HUES64 (cell line): ENCODE data around the gene CNGB1. TPM values are rescaled to one million over a fixed set of nuclear protein-coding genes. Genes with fewer than 3 reads are reported as not detected.
"Not testable (repeated sequence)": the region's sequence is repeated elsewhere in the genome, so short reads cannot be mapped to it uniquely, and the experiment has no call there.

Experiments
- H3K27ac ChIP-seq: 2 replicates; pipeline ENCODE4 v1.7.0; 2013; ENCODE audit warnings: low read depth, low read length, inconsistent platforms
- H3K27me3 ChIP-seq: 2 replicates; pipeline ENCODE4 v1.6.1; 2013; ENCODE audit warnings: mild to moderate bottlenecking, low read length; ENCODE audit not compliant: insufficient read depth
- H3K36me3 ChIP-seq: 2 replicates; pipeline ENCODE4 v1.6.1; 2013; ENCODE audit warnings: mild to moderate bottlenecking, low read length; ENCODE audit not compliant: insufficient read depth
- H3K4me1 ChIP-seq: 2 replicates; pipeline ENCODE4 v1.6.1; 2013; ENCODE audit warnings: mild to moderate bottlenecking, low read length, moderate library complexity; ENCODE audit not compliant: insufficient read depth
- H3K4me3 ChIP-seq: 2 replicates; pipeline ENCODE4 v1.5.1; 2013; ENCODE audit warnings: mild to moderate bottlenecking, low read length, moderate library complexity
- H3K9ac ChIP-seq: 2 replicates; pipeline ENCODE4 v1.6.1; 2013; ENCODE audit warnings: mild to moderate bottlenecking, low read depth, low read length
- H3K9me3 ChIP-seq: 2 replicates; pipeline ENCODE4 v1.6.1; 2013; ENCODE audit warnings: low read depth, low read length; ENCODE audit not compliant: insufficient read depth
- WGBS: fragments of 150-250, 120-280 bp; methylation state at CpG from one replicate; pipeline ENCODE4 v1.1.7; 2013; ENCODE audit warnings: missing lambda C conversion rate; 5-methylcytosine and 5-hydroxymethylcytosine counted together
- polyA plus RNA-seq, 2 experiments: library from polyadenylated mRNA; stranded (reverse); fragments of 50-300 nt; gene quantifications; one replicate each; pipeline ENCODE4 v1.2.3, GENCODE V29; 2013

CNGB1 gene
- not detected for polyA plus RNA-seq (2013, experiment 1 of 2)
- not detected for polyA plus RNA-seq (2013, experiment 2 of 2)

- Histone ChIP-seq H3K9me3 (no peaks in the 10 kb centered on the region), H3K4me3 (no peak within 1 kb of the TSS), H3K27ac (no peak within 1 kb of the TSS), H3K4me1 (0 out of 2 replicates have a peak, but pooled peaks cover 3% of the 10 kb centered on the region), H3K27me3 (no peaks in the 10 kb centered on the region), H3K36me3 (no peaks in the 10 kb centered on the region), H3K9ac (no peak within 1 kb of the TSS)
- 83% methylated on average over 6 of the region's 6 CpGs for WGBS
Measured at GRCh38 chr16:57970970-57971369, at the start of gene CNGB1. Gene CNGB1 (minus strand): TSS chr16:57971128. CDS start chr16:57967286, 3,842 bp downstream.

- H3K36me3 ChIP-seq: peaks cover 10% of the 10 kb centered on the region; the same call in 1 of the 2 replicates
Measured at GRCh38 chr16:58019866-58020538, 49.1 kb upstream of the CNGB1 start.

GRCh38 chr16:58018803-58019202 is 47.9 kb upstream of the CNGB1 start:
- H3K36me3 ChIP-seq: peaks cover 10% of the 10 kb centered on the region; the same call in 1 of the 2 replicates

More at GRCh38 chr16:58019866-58020538, 49.1 kb upstream of the CNGB1 start:
- no peak overlapping the region for H3K4me3 ChIP-seq
- WGBS: 81% methylated on average over 8 of the region's 8 CpGs
- H3K9me3 ChIP-seq: no peaks in the 10 kb centered on the region
- H3K27me3 ChIP-seq: peaks cover 16% of the 10 kb centered on the region; the same call in 1 of the 2 replicates
- peaks cover 15% of the 10 kb centered on the region for H3K4me1 ChIP-seq
- H3K27ac ChIP-seq: no peak overlapping the region
- H3K9ac ChIP-seq: no peak overlapping the region

GRCh38 chr16:58016840-58017446 is 46.0 kb upstream of the CNGB1 start:
- Histone ChIP-seq H3K36me3 (peaks cover 21% of the 10 kb centered on the region), H3K27ac (no peak overlapping the region), H3K9ac (no peak overlapping the region), H3K27me3 (no peaks in the 10 kb centered on the region), H3K4me1 (peaks cover 12% of the 10 kb centered on the region; the same call in 1 of the 2 replicates), H3K9me3 (no peaks in the 10 kb centered on the region), H3K4me3 (no peak overlapping the region)
- WGBS: 73% methylated on average over 12 of the region's 12 CpGs

More at GRCh38 chr16:58018803-58019202, 47.9 kb upstream of the CNGB1 start:
- Histone ChIP-seq H3K27ac (no peak overlapping the region), H3K4me3 (no peak overlapping the region), H3K27me3 (peaks cover 6% of the 10 kb centered on the region; the same call in 1 of the 2 replicates), H3K4me1 (peaks cover 15% of the 10 kb centered on the region), H3K9ac (no peak overlapping the region), H3K9me3 (no peaks in the 10 kb centered on the region)
- WGBS: 80% methylated on average over 7 of the region's 7 CpGs

- Histone ChIP-seq H3K9ac (no peak overlapping the region), H3K27ac (no peak overlapping the region; the same call in 1 of the 2 replicates), H3K4me3 (no peak overlapping the region), H3K36me3 (peaks cover 41% of the 10 kb centered on the region), H3K4me1 (peaks cover 29% of the 10 kb centered on the region; the same call in 1 of the 2 replicates), H3K9me3 (no peaks in the 10 kb centered on the region), H3K27me3 (no peaks in the 10 kb centered on the region)
- WGBS: 89% methylated on average over 8 of the region's 9 CpGs
Measured at GRCh38 chr16:58013201-58013956, 42.5 kb upstream of the CNGB1 start.

- WGBS: 61% methylated on average over 9 of the region's 9 CpGs
- H3K4me3 ChIP-seq: no peak overlapping the region
- peaks cover 36% of the 10 kb centered on the region for H3K36me3 ChIP-seq
- H3K27me3 ChIP-seq: no peaks in the 10 kb centered on the region
- peak overlapping the region; percentile 28 for H3K27ac ChIP-seq
- no peak overlapping the region for H3K9ac ChIP-seq
- peaks cover 29% of the 10 kb centered on the region; the same call in 1 of the 2 replicates for H3K4me1 ChIP-seq
- no peaks in the 10 kb centered on the region for H3K9me3 ChIP-seq
Measured at GRCh38 chr16:58012481-58012880, 41.6 kb upstream of the CNGB1 start.

GRCh38 chr16:58011652-58012051 is 40.7 kb upstream of the CNGB1 start:
- Histone ChIP-seq H3K4me3 (no peak overlapping the region), H3K9me3 (no peaks in the 10 kb centered on the region), H3K9ac (no peak overlapping the region), H3K27me3 (no peaks in the 10 kb centered on the region), H3K4me1 (peaks cover 29% of the 10 kb centered on the region; the same call in 1 of the 2 replicates), H3K36me3 (peaks cover 33% of the 10 kb centered on the region), H3K27ac (peak overlapping the region; percentile 53; the same call in 1 of the 2 replicates)
- WGBS: 71% methylated on average over 3 of the region's 3 CpGs

- WGBS: 26% methylated on average over 1 of the region's 3 CpGs
- peak overlapping the region; percentile 58; the same call in 1 of the 2 replicates for H3K27ac ChIP-seq
Measured at GRCh38 chr16:58010886-58011285, 40.0 kb upstream of the CNGB1 start.

GRCh38 chr16:58009856-58010416 is 39.0 kb upstream of the CNGB1 start:
- H3K27ac ChIP-seq: peak overlapping the region; percentile 58; the same call in 1 of the 2 replicates
- H3K9me3 ChIP-seq: no peaks in the 10 kb centered on the region
- no peak overlapping the region for H3K4me3 ChIP-seq
- H3K36me3 ChIP-seq: peaks cover 44% of the 10 kb centered on the region
- peaks cover 29% of the 10 kb centered on the region; the same call in 1 of the 2 replicates for H3K4me1 ChIP-seq
- 81% methylated on average over 11 of the region's 11 CpGs for WGBS
- H3K27me3 ChIP-seq: no peaks in the 10 kb centered on the region
- H3K9ac ChIP-seq: no peak overlapping the region

More at GRCh38 chr16:58010886-58011285, 40.0 kb upstream of the CNGB1 start:
- peaks cover 38% of the 10 kb centered on the region for H3K36me3 ChIP-seq
- no peak overlapping the region for H3K9ac ChIP-seq
- no peaks in the 10 kb centered on the region for H3K9me3 ChIP-seq
- H3K4me1 ChIP-seq: peaks cover 29% of the 10 kb centered on the region; the same call in 1 of the 2 replicates
- no peaks in the 10 kb centered on the region for H3K27me3 ChIP-seq
- H3K4me3 ChIP-seq: no peak overlapping the region

GRCh38 chr16:58004736-58005135 is 33.8 kb upstream of the CNGB1 start:
- 93% methylated on average over 12 of the region's 12 CpGs for WGBS
- not testable (repeated sequence) for H3K4me3 ChIP-seq

More at GRCh38 chr16:58004736-58005135, 33.8 kb upstream of the CNGB1 start:
- H3K36me3 ChIP-seq: peaks cover 33% of the 10 kb centered on the region
- not testable (repeated sequence) for H3K9ac ChIP-seq, H3K27ac ChIP-seq, H3K4me1 ChIP-seq, H3K27me3 ChIP-seq, H3K9me3 ChIP-seq
